Trophoblast cell (in vitro differentiated cells and primary cell): ENCODE measurements around the gene ACAD9.
"Not testable (repeated sequence)": the region's sequence is repeated elsewhere in the genome, so short reads cannot be mapped to it uniquely, and the experiment has no call there.

Source experiments
- DNase-seq, 2 donors: peaks; one replicate each; pipeline ENCODE4 v3.0.0-alpha.2; 2016
- H2AFZ ChIP-seq: 2 replicates; pipeline ENCODE4 v1.6.1; 2013; ENCODE audit warnings: low read length, moderate library complexity, mild to moderate bottlenecking; ENCODE audit not compliant: insufficient read depth, poor library complexity
- H2AK5ac ChIP-seq: 2 replicates; pipeline ENCODE4 v1.6.1; 2013; ENCODE audit warnings: mild to moderate bottlenecking, low read length
- H2BK120ac ChIP-seq: 2 replicates; pipeline ENCODE4 v1.6.1; 2013; ENCODE audit warnings: low read length, mild to moderate bottlenecking, moderate library complexity; ENCODE audit not compliant: insufficient read depth, poor library complexity
- H2BK12ac ChIP-seq: 2 replicates; pipeline ENCODE4 v1.6.1; 2013; ENCODE audit warnings: mild to moderate bottlenecking, low read length, moderate library complexity
- H2BK5ac ChIP-seq: 2 replicates; pipeline ENCODE4 v1.6.1; 2013; ENCODE audit warnings: low read length, low read depth, moderate library complexity, mild to moderate bottlenecking; ENCODE audit not compliant: poor library complexity
- H3K14ac ChIP-seq: 2 replicates; pipeline ENCODE4 v1.6.1; 2013; ENCODE audit warnings: mild to moderate bottlenecking, low read length
- H3K18ac ChIP-seq: 2 replicates; pipeline ENCODE4 v1.6.1; 2013; ENCODE audit warnings: mild to moderate bottlenecking, low read length
- H3K23ac ChIP-seq: 2 replicates; pipeline ENCODE4 v1.6.1; 2013; ENCODE audit warnings: low read length
- H3K27ac ChIP-seq: 2 replicates; pipeline ENCODE4 v1.5.1; 2013; ENCODE audit warnings: low read depth, mild to moderate bottlenecking, inconsistent platforms, low read length, moderate library complexity
- H3K27me3 ChIP-seq: 2 replicates; pipeline ENCODE4 v1.6.1; 2013; ENCODE audit warnings: inconsistent platforms, mild to moderate bottlenecking, low read length, moderate library complexity; ENCODE audit not compliant: insufficient read depth
- H3K36me3 ChIP-seq, 2 experiments: 1 replicate in 1 of 2; 2 replicates in 1 of 2; pipeline ENCODE4 v1.6.1; 2013; ENCODE audit warnings: low read length in 2 of 2, mild to moderate bottlenecking in 2 of 2, moderate library complexity in 1 of 2; ENCODE audit not compliant: insufficient read depth in 2 of 2, control insufficient read depth in 1 of 2
- H3K4ac ChIP-seq: 2 replicates; pipeline ENCODE4 v1.6.1; 2013; ENCODE audit warnings: low read depth, mild to moderate bottlenecking, low read length, moderate library complexity
- H3K4me1 ChIP-seq, 2 experiments: 1 replicate in 1 of 2; 2 replicates in 1 of 2; pipeline ENCODE4 v1.6.1; 2013; ENCODE audit warnings: low read length in 2 of 2, mild to moderate bottlenecking in 2 of 2, moderate library complexity in 1 of 2; ENCODE audit not compliant: insufficient read depth in 2 of 2, control insufficient read depth in 1 of 2
- H3K4me2 ChIP-seq: 2 replicates; pipeline ENCODE4 v1.6.1; 2013; ENCODE audit warnings: inconsistent platforms, mild to moderate bottlenecking, low read length, moderate library complexity
- H3K4me3 ChIP-seq: 2 replicates; pipeline ENCODE4 v1.5.1; 2013; ENCODE audit warnings: mild to moderate bottlenecking, low read depth, low read length, inconsistent platforms
- H3K79me1 ChIP-seq: one replicate; pipeline ENCODE4 v1.6.1; 2013; ENCODE audit warnings: low read length
- H3K79me2 ChIP-seq: 2 replicates; pipeline ENCODE4 v1.6.1; 2013; ENCODE audit warnings: low read length, mild to moderate bottlenecking; ENCODE audit not compliant: control insufficient read depth, insufficient read depth, poor library complexity
- H3K9ac ChIP-seq: 2 replicates; pipeline ENCODE4 v1.6.1; 2013; ENCODE audit warnings: mild to moderate bottlenecking, low read length
- H3K9me3 ChIP-seq: 2 replicates; pipeline ENCODE4 v1.6.1; 2013; ENCODE audit warnings: low read depth, mild to moderate bottlenecking, control low read depth, inconsistent platforms, low read length; ENCODE audit not compliant: insufficient read depth
- H4K12ac ChIP-seq: 2 replicates; pipeline ENCODE4 v1.6.1; 2013; ENCODE audit warnings: low read depth, mild to moderate bottlenecking, low read length, moderate library complexity
- H4K8ac ChIP-seq: 2 replicates; pipeline ENCODE4 v1.6.1; 2013; ENCODE audit warnings: low read depth, mild to moderate bottlenecking, low read length, moderate library complexity
- H4K91ac ChIP-seq: one replicate; pipeline ENCODE4 v1.6.1; 2013; ENCODE audit warnings: low read depth, mild to moderate bottlenecking, low read length, moderate library complexity
- WGBS: extraction: QIAGEN DNeasy Blood & Tissue Kit; methylation state at CpG from one replicate; pipeline ENCODE4 v1.1.7; 2013; ENCODE audit warnings: missing lambda C conversion rate; ENCODE audit not compliant: insufficient read length, insufficient coverage; ENCODE audit errors: extremely low coverage; 5-methylcytosine and 5-hydroxymethylcytosine counted together

The ACAD9 gene

DNA sequence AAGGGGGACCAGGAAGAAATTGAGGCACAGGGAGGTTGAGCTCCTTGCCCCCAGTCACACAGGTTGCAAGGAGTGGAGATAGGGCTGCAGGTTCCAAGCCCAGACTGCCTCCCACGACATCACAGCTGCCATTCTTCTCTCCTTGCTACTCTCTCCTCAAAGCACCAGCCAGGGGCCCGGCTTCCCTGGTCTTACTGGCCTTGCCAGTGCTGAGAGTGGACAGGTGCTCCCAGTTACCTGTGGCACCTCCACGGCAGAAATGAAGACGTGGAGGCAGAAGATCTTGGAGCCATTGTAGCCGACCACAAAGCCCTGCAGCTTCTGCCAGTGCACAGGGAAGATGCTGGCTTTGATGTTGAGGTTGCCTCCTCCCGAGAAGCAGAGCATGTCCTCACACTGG lies 17.9 kb upstream of the ACAD9 start:
- peaks cover 34% of the 10 kb centered on the region for H3K9me3 ChIP-seq
- H4K91ac ChIP-seq = no peak overlapping the region
- no peak overlapping the region for H3K9ac ChIP-seq
- H3K23ac ChIP-seq = no peak overlapping the region
- no peak overlapping the region for H4K8ac ChIP-seq
- no peak overlapping the region for H2BK12ac ChIP-seq
- H3K4me1 ChIP-seq = no peaks in the 10 kb centered on the region
- H2AFZ ChIP-seq = no peak overlapping the region
- no peaks in the 10 kb centered on the region for H3K27me3 ChIP-seq
- H3K14ac ChIP-seq = no peak overlapping the region
- H2BK120ac ChIP-seq = no peak overlapping the region
- no peak for DNase-seq
- H4K12ac ChIP-seq = no peak overlapping the region
- H3K36me3 ChIP-seq = no peaks in the 10 kb centered on the region
- no peaks in the 10 kb centered on the region for H3K79me1 ChIP-seq
- H3K79me2 ChIP-seq = no peaks in the 10 kb centered on the region
- whole genome bisulfite sequencing = no CpG with 5 or more reads among the region's 6 CpGs
- no peak overlapping the region for H2AK5ac ChIP-seq
- no peak overlapping the region for H2BK5ac ChIP-seq
- no peak overlapping the region for H3K18ac ChIP-seq
- H3K27ac ChIP-seq = no peak overlapping the region
- H3K4ac ChIP-seq = no peak overlapping the region
- no peak overlapping the region for H3K4me3 ChIP-seq
- H3K4me2 ChIP-seq = no peak overlapping the region

DNA sequence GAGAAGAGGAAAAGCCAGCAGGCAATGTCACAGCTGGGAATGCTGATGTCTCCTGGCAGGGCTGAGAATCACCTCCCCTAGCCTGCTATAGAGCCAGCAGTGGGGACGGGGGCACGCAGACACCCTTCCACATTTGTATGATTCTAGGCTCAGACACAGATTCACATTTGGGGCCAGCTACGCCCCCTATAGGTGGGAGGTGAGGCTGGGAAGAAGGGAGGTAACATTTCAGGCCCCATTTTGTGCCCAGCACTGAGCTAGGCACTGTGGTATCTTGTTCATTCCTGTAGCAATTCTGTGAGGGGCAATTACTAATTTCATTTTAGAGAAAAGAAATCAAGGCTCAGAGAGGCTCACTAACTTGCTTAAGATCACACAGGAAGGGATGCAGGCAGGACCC lies 15.9 kb upstream of the ACAD9 start:
- H3K79me1 ChIP-seq = no peaks in the 10 kb centered on the region
- no peak overlapping the region for H3K18ac ChIP-seq
- no peak overlapping the region for H3K27ac ChIP-seq
- H3K79me2 ChIP-seq = no peaks in the 10 kb centered on the region
- H4K12ac ChIP-seq = no peak overlapping the region
- no peaks in the 10 kb centered on the region for H3K27me3 ChIP-seq
- no peak overlapping the region for H4K91ac ChIP-seq
- no peak overlapping the region for H2BK120ac ChIP-seq
- WGBS = no CpG with 5 or more reads among the region's 3 CpGs
- DNase-seq = peak in 1 of 2 donors; percentile 8
- H2AK5ac ChIP-seq = no peak overlapping the region
- H3K4me3 ChIP-seq = no peak overlapping the region
- H3K9ac ChIP-seq = no peak overlapping the region
- no peak overlapping the region for H3K4me2 ChIP-seq
- no peak overlapping the region for H2BK12ac ChIP-seq
- H3K14ac ChIP-seq = no peak overlapping the region
- H3K4me1 ChIP-seq = no peaks in the 10 kb centered on the region
- H2BK5ac ChIP-seq = no peak overlapping the region
- no peak overlapping the region for H3K4ac ChIP-seq
- H2AFZ ChIP-seq = no peak overlapping the region
- H3K9me3 ChIP-seq = peaks cover 26% of the 10 kb centered on the region
- no peaks in the 10 kb centered on the region for H3K36me3 ChIP-seq
- H3K23ac ChIP-seq = no peak overlapping the region
- H4K8ac ChIP-seq = no peak overlapping the region

DNA sequence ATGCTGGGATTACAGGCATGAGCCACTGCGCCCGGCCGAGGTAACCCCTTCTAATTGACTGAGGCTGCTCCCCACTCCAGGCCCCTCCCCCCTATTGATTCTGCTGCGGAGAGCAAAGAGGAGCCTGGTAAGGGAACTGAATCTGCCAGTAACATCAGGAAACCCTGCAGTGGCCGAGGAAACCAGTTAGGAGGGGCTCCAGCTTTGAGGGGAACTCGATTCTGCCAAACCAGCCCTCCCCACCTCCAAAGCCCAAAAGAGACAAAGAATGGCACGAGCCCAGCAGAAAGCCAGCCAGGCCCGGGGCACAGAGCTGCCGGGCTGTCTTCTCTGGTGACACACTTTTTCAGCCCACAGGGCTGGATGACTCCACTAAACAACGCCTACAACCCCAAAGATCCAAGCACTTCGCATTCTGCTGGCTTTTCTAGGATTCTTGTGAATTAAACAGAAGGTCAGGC lies 15.0 kb upstream of the ACAD9 start:
- H3K79me2 ChIP-seq = no peaks in the 10 kb centered on the region

DNA sequence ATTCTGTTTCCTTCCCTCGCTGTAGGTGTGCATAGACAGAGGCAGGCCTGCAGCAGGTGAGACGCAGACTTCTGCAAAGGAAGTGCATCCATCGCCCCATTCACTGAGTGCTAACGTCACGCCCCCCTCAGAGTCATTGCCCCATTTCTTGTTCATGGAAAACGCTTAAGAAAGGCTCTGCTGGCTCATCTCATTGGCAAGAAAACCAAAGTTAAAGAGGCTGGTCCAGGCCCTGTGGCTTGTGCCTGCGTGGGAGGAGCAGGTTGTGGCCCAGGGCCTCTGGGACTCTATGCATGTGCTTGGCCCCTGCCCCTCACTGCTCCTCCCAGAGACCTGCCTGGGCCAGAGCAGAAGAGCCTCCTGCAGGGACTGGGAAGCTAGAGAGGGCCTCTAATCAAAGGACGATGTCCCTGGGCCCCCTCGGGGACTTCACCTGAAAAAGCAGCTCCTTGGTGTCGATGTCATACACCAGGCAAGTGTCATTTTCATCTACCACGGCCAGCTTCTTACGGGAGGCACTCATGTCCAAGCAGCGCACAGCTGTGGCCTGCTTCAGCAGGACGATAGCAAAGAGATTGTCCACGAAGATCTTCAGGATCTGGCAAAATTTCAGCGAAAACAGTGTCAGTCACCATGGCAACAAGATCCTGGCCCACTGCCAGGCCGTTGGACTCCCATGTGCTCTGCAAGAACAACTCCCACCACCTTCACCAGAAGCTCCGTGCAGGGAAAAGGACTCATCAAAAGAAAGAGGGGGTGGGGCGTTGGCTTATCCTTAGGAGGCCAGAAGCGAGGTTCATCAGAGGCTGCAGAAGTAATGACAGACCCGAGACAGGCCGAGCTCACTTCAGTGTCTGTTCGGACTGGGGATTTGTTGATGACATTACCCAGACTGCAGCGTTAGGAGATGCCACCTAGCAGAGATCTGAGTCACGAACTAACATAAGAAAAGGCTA lies 14.3 kb upstream of the ACAD9 start:
- peaks cover 14% of the 10 kb centered on the region for H3K9me3 ChIP-seq
- not testable (repeated sequence) for H4K12ac ChIP-seq, H3K4me3 ChIP-seq, H3K18ac ChIP-seq, H4K91ac ChIP-seq, H2BK5ac ChIP-seq, H3K4ac ChIP-seq, H3K36me3 ChIP-seq, H2BK12ac ChIP-seq, H3K4me1 ChIP-seq, H3K27ac ChIP-seq, H3K79me2 ChIP-seq, H3K4me2 ChIP-seq, H3K23ac ChIP-seq, H3K14ac ChIP-seq, H3K9ac ChIP-seq, H2AK5ac ChIP-seq, H3K27me3 ChIP-seq, H4K8ac ChIP-seq, H3K79me1 ChIP-seq, H2AFZ ChIP-seq, H2BK120ac ChIP-seq
- no CpG with 5 or more reads among the region's 25 CpGs for WGBS
- peak in 1 of 2 donors; percentile 6 for DNase-seq

More for the DNA sequence above, 15.0 kb upstream of the ACAD9 start:
- Histone ChIP-seq H2AK5ac (no peak overlapping the region), H3K14ac (no peak overlapping the region), H3K4ac (no peak overlapping the region), H4K12ac (no peak overlapping the region), H3K4me1 (no peaks in the 10 kb centered on the region), H3K4me2 (no peak overlapping the region), H3K18ac (no peak overlapping the region), H4K91ac (no peak overlapping the region), H3K9ac (no peak overlapping the region), H3K27ac (no peak overlapping the region), H3K9me3 (peaks cover 20% of the 10 kb centered on the region), H3K27me3 (no peaks in the 10 kb centered on the region), H2BK12ac (no peak overlapping the region), H3K23ac (no peak overlapping the region), H3K4me3 (no peak overlapping the region), H2AFZ (no peak overlapping the region), H4K8ac (no peak overlapping the region), H2BK120ac (no peak overlapping the region), H2BK5ac (no peak overlapping the region), H3K36me3 (no peaks in the 10 kb centered on the region), H3K79me1 (no peaks in the 10 kb centered on the region)
- WGBS = no CpG with 5 or more reads among the region's 11 CpGs
- no peak for DNase-seq
